Globus pallidus (tissue), 1 donor: ENCODE measurements around the gene TPI1.
"Not testable (repeated sequence)": the region's sequence is repeated elsewhere in the genome, so short reads cannot be mapped to it uniquely, and the experiment has no call there.

Experiments used
- DNase-seq: peaks from one replicate; pipeline ENCODE4 v3.0.0-alpha.2; 2015; ENCODE audit warnings: low spot score

Gene TPI1

GRCh38 chr12:6894321-6894720 lies 27.0 kb downstream of the TPI1 start:
- DNase-seq: no peak

DNA sequence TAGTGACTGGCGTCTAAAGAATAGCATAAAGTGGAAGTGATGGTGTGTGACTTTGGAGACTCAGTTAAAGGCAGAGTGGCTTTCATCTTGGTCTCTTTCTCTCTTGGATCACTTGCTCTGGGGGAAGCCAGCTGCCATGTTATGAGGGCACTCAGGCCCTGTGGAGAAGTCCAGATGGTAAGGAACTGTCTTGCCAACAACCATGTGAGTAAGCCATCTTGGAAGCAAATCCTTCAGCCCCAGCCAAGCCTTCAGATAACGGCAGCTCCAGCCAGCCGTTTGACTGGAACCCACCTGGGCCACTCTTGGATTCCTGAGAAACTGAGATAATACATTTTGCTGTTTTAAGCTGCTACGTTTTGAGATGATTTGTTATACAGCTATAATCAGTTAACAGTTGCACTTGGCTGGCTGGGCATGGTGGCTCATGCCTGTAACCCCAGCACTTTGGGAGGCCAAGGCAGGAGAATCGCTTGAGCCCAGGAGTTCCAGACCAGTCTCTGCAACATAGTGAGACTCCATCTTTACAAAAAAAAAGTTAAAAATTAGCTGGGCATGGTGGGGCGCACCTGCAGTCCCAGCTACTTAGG lies 29.6 kb downstream of the TPI1 start:
- DNase-seq: no peak

DNA sequence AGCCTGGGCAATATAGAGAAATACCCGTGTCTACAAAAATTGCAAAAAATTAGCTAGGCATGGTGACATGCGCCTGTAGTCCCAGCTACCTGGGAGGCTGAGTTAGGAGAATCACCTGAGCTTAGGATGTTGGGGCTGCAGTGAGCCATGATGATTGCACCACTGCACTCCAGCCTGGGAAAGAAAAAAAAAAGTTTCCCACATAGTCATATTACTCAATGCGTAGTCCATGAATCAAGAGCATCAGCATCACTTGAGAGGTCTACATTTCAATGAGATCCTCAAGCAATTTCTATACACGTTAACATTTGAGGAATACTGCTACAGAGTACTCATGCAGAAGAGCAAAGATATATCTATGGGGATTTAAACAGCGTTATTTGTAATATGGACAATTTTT lies 32.1 kb downstream of the TPI1 start:
- DNase-seq: no peak

GRCh38 chr12:6899837-6900519 lies 32.6 kb downstream of the TPI1 start:
- peak; percentile 63 for DNase-seq

DNA sequence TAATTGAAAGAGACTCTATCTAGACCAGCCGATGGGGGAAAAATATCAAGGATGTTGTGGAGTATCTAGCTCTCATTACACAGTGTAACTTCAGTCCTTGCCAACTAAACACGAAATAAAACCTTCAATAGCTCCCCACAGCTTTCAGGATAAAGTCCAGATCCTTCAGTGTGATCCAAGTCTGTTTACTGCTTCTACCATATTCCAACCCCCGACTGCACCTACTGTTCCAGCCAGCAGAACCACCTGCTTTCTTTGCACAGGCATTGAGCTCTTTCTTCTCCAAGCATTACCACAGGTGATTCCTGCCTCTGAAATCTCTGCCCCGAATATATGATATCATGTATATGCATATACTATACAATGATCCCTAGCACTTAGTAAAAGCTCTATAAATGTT lies 35.1 kb downstream of the TPI1 start:
- no peak for DNase-seq

DNA sequence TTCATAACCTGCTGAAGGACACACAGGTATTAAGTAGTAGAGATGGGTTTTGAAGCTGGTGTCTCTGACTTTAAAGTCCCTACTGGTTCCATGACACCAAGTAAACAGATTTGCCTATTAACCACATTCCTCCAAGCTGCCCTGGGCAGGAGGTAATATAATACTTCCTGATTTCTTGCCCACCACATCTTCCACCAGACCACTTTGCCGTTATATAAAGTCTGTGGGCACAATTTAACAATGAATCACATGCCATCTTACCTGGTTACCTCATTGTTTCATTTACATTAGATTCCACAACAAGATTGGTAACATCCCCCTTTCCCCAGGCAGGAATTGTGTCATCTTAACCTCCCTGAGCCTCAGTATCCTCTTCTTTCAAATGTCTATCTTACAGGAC lies 36.4 kb downstream of the TPI1 start:
- DNase-seq: no peak

DNA sequence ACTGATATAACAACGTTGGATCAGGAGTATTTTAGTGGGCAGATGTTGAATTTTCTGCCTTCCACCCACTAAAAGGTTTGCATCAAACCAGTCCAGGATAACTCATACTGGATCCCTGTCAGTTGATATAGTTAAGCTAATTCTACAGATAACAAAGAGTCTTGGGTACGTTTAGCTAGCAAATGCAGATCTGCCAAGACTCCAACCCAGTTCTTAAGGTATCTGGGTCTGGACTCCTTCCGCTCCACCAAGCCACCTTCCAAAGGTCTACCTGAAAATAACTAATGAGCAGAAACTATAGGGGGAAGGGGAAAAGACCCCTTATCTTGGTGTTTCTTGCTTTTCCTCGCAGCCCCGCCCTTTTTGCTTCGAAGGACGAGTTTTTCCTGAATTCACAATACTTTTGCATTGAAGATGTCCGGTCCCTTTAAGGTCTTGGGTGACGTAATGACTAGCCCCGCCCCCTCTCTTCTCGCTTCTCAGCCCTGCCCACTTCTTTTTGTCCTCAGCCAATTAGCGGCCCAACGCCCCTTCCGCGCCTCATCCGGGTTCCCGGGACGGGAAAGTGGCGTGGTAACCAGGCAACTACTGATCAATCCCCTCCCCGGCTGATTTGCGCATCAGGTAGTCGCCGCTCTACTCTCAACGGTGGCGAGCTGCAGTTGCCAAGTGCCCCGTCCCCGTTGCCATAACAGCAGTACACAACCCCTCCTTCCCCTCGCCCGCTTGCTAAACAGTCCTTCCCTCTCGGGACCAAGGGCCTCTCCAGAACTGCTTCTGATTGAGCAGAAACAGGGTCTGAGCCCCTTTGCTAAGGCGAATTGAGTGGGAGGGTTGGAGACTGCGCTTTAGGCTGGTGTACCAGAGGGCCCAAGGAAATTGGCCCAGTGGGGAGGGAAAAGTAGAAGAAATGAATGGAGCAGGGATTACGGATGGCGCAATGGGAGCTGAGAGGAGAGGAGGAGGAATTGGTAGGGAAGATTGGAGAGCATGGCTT lies 37.2 kb downstream of the TPI1 start, which contains the start of gene LRRC23:
Gene LRRC23 (plus strand): TSS at position 543 of the 997 bp plus-strand sequence. CDS start 812 bp downstream, outside the sequence.
- peak; percentile 96 for DNase-seq

DNA sequence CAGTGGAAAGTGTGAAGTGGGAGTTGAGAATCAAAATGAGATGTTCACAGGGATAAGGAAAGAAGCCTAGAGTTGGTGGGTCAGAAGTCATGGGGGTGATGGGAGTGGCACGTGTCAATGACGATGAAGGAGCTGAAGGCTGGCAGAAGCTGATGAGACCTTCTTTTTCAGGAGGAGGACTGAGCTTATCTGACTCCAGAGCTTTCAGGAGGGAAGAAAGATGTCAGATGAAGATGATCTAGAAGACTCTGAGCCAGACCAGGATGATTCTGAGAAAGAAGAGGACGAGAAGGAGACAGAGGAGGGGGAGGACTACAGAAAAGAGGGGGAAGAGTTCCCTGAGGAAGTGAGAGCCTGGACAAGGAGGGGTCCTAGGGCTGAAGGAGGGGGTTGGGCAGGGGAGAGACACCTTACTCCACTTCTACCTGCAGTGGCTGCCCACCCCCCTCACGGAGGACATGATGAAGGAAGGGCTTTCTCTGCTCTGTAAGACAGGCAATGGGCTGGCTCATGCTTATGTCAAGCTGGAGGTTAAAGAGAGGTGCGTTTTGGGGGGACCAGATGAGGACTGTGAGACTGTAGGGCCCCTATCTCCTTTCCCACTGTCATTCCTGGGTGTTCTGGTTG lies 38.2 kb downstream of the TPI1 start:
- DNase-seq: no peak

GRCh38 chr12:6908141-6908540 lies 40.8 kb downstream of the TPI1 start:
- DNase-seq: not testable (repeated sequence)

- no peak for DNase-seq
These were observed 42.3 kb downstream of the TPI1 start for GRCh38 chr12:6909421-6910145.

DNA sequence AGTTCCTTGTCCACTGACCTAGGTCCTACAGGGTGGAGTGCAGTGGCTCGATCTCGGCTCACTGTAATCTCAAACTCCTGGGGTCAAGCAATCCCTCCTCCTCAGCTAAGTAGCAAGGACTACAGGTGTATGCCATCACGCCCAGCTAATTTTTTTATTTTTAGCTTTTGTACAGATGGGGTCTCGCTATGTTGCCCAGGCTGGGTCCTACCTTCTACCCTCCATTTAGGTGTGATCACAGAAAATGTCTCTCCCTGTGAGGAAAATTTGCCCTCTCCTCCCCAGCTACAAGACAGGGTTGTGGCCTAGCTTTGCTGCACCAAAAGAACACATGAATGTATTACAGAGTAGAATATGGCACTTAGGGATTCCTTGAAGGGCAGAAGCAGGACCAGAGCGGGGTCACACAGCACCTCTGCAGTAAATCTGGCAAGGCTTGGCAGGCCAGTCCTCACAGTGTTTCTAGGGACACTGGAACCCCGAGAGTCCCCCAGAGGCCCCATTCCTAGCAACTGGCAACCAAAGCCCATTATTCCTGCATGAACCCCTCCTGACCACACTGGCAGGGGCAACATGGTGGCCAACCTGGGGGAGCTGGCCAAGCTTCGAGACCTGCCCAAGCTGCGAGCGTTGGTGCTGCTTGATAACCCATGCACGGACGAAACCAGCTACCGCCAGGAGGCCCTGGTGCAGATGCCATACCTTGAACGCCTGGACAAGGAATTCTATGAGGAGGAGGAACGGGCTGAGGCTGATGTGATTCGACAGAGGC lies 45.0 kb downstream of the TPI1 start:
- no peak for DNase-seq

GRCh38 chr12:6914246-6914946 lies 47.1 kb downstream of the TPI1 start, which contains the start of gene ENO2:
Gene ENO2, plus strand, starts transcription at chr12:6914580. Its CDS starts 1,253 bp downstream, at chr12:6915833.
- DNase-seq: peak; percentile 83

DNA sequence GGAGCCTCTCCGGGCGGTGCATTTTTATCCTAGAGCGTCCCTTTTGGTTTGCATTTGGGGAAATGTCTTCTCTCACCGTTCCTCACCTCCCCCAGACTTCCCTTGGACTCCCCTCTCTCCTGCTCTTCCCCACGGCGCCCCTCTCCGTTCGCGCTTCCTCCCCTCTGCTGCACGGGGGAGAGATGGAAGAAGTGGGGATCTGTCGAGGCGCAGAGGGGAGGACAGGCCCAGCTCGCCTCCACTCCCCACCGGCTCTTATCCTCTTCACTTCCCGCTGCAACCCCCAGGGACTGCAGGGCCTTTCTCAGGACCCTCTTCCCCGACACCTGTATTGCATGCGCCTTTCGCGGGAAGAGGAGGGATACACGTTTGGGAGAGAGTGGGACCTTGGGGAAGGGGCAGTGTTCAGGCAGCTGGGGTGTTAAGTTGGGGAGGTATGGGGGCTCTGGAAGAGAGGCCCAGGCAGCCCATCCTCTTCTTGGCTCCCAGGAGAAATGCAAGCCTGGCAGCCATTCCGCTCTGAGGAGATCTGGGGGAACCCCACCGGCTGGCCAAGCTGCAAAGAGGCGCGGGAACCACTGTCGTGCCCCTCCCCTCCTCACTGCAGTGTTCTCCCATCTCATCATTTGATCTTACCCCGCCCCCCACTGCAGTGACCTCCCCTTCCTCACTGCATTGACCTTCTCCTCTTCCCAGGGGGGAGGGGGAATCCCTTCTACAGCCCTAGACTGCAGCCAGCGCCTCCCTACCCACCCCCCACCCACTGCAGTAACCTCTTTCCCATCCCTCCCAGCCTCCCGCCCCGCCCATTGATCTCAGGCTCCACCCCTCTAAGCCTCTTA lies 47.8 kb downstream of the TPI1 start:
- DNase-seq: no peak

DNA sequence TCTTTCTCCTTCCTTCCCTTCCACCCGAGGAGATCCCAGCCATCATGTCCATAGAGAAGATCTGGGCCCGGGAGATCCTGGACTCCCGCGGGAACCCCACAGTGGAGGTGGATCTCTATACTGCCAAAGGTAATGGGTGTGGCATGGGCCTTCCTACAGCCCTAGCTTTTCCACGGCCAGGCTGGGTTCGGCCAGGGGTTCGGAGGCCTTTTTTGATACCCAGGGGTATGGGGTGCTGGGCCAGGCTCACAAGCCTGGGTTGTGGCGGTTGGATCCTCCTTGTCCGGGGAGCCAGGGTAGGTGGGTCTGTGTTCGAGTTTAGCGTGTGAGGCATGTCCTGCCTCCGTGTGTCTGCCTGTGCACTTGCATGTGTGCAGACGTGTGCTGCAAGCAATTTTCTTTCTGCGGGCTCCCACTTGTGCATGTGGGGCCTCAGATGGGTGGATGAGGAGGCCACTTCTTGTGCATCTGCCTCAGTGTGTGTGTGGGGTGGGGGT lies 48.5 kb downstream of the TPI1 start:
- DNase-seq: no peak

GRCh38 chr12:6916426-6917200 lies 49.3 kb downstream of the TPI1 start:
- no peak for DNase-seq

DNA sequence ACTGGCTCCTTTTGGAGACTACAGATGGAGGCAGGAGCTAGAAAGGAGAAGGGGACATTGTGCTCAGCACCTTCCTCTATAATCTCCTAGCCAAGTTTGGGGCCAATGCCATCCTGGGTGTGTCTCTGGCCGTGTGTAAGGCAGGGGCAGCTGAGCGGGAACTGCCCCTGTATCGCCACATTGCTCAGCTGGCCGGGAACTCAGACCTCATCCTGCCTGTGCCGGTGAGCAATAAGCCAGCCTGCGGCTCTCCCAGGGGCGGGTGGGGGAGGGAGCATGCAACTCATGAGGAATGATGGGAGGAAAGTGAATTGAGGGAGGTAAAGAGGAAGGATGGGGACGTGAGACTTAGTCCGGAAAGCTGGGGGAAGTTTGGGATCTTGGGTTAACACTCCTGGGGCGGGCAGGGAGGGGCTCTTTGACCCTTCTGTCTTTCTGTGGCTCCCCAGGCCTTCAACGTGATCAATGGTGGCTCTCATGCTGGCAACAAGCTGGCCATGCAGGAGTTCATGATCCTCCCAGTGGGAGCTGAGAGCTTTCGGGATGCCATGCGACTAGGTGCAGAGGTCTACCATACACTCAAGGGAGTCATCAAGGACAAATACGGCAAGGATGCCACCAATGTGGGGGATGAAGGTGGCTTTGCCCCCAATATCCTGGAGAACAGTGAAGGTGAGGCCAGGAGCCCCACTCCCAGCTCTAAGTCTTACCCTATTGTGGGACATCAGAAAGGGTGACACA lies 50.3 kb downstream of the TPI1 start:
- no peak for DNase-seq

GRCh38 chr12:6919588-6919987 lies 52.3 kb downstream of the TPI1 start:
- no peak for DNase-seq
